Neural cell (in vitro differentiated cells): ENCODE data around the gene MGAT5B.

Experiments used
- EP300 ChIP-seq: fragments of 450-650 bp; conservative IDR thresholded peaks from 2 replicates; pipeline ENCODE4 v1.6.1; 2014; ENCODE audit warnings: antibody characterized with exemption, mild to moderate bottlenecking, moderate library complexity; ENCODE audit not compliant: poor library complexity, severe bottlenecking
- EZH2 ChIP-seq: fragments of 200-600, 300-800 bp; shearing (Covaris generic), sonication (generic); IDR thresholded peaks from 2 replicates; pipeline ENCODE4 v1.6.1; 2014; ENCODE audit warnings: antibody characterized with exemption, low read length, borderline replicate concordance, mild to moderate bottlenecking; ENCODE audit not compliant: insufficient read depth, poor library complexity, severe bottlenecking
- POLR2AphosphoS5 ChIP-seq: IDR thresholded peaks from 2 replicates; pipeline ENCODE4 v1.6.1; 2012
- SMC3 ChIP-seq: fragments of 450-650 bp; conservative IDR thresholded peaks from 2 replicates; pipeline ENCODE4 v1.6.1; 2014; ENCODE audit warnings: antibody characterized with exemption, mild to moderate bottlenecking, moderate library complexity; ENCODE audit not compliant: poor library complexity
- TAF1 ChIP-seq: IDR thresholded peaks from 2 replicates; pipeline ENCODE4 v1.6.1; 2012; ENCODE audit warnings: low read depth
- TF ChIP-seq, protein P1 (sequence below): fragments of 450-650 bp; IDR thresholded peaks from 2 replicates; pipeline ENCODE4 v1.5.1; 2014; ENCODE audit warnings: antibody characterized with exemption, mild to moderate bottlenecking, moderate library complexity; ENCODE audit not compliant: poor library complexity, severe bottlenecking
- TF ChIP-seq, protein P2 (sequence below): IDR thresholded peaks from 2 replicates; pipeline ENCODE4 v1.6.1; 2012; ENCODE audit warnings: borderline replicate concordance

DNA sequence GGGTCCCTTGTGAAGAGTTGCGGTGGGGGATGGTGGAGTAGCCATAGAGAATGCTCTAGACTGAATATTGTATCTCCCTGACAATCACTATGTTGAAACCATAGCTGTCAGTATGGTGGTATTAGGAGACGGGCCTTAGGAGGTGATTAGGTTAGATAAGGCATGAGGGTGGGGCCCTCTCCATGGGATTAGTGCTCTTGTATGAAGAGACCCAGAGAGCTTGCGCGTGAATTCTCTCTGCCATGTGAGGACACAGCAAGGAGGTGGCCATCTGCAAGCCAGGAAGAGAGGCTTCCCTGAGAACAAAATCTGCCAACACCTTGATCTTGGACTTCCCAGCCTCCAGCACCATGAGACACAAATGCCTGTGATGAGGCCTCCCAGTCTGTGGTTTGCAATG is 34.5 kb upstream of the MGAT5B start:
- TF ChIP-seq POLR2AphosphoS5 (no peak), TAF1 (no peak), EZH2 (no peak), EP300 (no peak), SMC3 (no peak)
- TF ChIP-seq, protein P1, sequence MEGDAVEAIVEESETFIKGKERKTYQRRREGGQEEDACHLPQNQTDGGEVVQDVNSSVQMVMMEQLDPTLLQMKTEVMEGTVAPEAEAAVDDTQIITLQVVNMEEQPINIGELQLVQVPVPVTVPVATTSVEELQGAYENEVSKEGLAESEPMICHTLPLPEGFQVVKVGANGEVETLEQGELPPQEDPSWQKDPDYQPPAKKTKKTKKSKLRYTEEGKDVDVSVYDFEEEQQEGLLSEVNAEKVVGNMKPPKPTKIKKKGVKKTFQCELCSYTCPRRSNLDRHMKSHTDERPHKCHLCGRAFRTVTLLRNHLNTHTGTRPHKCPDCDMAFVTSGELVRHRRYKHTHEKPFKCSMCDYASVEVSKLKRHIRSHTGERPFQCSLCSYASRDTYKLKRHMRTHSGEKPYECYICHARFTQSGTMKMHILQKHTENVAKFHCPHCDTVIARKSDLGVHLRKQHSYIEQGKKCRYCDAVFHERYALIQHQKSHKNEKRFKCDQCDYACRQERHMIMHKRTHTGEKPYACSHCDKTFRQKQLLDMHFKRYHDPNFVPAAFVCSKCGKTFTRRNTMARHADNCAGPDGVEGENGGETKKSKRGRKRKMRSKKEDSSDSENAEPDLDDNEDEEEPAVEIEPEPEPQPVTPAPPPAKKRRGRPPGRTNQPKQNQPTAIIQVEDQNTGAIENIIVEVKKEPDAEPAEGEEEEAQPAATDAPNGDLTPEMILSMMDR: no peak
- TF ChIP-seq, protein P2, sequence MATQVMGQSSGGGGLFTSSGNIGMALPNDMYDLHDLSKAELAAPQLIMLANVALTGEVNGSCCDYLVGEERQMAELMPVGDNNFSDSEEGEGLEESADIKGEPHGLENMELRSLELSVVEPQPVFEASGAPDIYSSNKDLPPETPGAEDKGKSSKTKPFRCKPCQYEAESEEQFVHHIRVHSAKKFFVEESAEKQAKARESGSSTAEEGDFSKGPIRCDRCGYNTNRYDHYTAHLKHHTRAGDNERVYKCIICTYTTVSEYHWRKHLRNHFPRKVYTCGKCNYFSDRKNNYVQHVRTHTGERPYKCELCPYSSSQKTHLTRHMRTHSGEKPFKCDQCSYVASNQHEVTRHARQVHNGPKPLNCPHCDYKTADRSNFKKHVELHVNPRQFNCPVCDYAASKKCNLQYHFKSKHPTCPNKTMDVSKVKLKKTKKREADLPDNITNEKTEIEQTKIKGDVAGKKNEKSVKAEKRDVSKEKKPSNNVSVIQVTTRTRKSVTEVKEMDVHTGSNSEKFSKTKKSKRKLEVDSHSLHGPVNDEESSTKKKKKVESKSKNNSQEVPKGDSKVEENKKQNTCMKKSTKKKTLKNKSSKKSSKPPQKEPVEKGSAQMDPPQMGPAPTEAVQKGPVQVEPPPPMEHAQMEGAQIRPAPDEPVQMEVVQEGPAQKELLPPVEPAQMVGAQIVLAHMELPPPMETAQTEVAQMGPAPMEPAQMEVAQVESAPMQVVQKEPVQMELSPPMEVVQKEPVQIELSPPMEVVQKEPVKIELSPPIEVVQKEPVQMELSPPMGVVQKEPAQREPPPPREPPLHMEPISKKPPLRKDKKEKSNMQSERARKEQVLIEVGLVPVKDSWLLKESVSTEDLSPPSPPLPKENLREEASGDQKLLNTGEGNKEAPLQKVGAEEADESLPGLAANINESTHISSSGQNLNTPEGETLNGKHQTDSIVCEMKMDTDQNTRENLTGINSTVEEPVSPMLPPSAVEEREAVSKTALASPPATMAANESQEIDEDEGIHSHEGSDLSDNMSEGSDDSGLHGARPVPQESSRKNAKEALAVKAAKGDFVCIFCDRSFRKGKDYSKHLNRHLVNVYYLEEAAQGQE: no peak
